GM18505 (cell line): ENCODE data around the gene HADHB.
A peak's percentile ranks its signal among the peaks of the same experiment; 100 is the strongest.
"Not testable (repeated sequence)": the region's sequence is repeated elsewhere in the genome, so short reads cannot be mapped to it uniquely, and the experiment has no call there.

Experiments
- ATAC-seq: cut with Tn5 transposase; IDR thresholded peaks from one replicate; pipeline ENCODE4 v1.9.1; 2021; ENCODE audit not compliant: unreplicated experiment
- POLR2A ChIP-seq: IDR thresholded peaks from 4 replicates; pipeline ENCODE4 v1.6.1; 2011; ENCODE audit warnings: borderline replicate concordance; ENCODE audit not compliant: insufficient read depth, insufficient read length; ENCODE audit errors: extremely low read depth

Gene HADHB

DNA sequence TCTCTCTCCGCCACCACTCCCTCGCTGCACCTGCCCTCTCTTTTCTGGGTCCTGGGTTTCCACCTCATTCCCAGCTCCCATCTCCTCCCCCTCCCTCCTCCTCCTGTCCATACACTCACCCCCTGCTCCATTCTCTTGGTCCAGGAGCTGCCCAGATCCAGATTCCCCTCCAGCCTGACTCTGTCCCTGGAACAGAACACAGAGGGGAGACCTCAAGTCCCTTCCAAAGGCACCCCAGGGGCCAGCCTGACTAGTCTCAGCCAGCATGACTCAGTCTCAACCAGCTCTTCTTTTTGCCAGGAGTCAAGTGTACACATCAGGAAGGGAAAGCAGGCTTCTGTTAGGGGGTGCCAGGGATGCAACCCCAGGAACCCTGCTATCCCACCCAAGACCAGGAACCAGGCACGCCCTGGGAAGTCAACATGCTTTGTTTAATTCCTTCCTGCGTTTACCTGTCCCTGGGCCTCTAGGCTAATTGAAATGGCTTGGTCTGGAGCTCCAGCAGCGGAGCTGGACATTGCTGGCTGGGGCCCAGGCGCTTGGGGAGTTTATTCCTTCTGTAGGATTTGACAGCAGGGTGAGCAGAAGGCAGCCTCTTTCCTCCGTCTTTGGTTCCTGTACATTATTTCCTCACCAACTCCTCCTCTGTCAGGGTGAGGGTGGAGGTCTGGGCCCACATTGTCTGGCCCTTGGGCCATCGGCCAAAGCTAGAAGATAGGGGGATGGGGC lies 72.8 kb downstream of the HADHB start:
- no peak for ATAC-seq
- no peak for TF ChIP-seq POLR2A

DNA sequence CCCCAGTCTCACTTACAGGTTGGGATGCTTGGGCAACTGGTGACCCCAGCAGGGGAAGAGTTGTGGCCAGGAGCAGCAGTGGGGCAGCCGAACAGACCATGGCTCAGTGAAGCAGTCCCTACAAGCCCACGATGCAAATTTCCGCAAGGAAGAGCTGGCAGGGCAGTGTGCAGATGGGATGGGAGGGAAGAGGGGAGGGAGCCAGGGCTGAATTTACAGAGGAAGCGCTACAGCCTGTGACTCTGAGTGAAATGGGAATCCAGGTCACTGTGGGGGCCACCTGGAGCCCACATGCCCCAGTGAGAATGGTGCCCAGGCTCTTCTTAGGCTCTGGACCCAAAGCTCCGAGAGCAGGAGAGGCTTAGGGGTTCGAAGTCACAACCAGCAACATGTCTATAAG lies 74.2 kb downstream of the HADHB start:
- no peak for TF ChIP-seq POLR2A
- ATAC-seq: no peak

DNA sequence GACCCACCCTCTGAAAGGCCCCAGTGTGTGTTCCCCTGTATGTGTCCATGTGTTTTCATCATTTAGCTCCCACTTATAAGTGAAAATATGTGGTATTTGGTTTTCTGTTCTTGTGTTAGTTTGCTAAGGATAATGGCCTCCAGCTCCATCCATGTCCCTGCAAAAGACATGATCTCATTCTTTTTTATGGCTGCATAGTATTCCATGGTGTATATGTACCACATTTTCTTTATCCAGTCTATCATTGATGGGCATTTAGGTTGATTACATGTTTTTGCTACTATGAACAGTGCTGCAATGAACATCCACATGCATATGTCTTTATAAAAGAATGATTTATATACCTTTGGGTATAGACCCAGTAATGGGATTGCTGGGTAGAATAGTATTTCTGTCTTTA lies 79.7 kb downstream of the HADHB start:
- ATAC-seq: not testable (repeated sequence)

DNA sequence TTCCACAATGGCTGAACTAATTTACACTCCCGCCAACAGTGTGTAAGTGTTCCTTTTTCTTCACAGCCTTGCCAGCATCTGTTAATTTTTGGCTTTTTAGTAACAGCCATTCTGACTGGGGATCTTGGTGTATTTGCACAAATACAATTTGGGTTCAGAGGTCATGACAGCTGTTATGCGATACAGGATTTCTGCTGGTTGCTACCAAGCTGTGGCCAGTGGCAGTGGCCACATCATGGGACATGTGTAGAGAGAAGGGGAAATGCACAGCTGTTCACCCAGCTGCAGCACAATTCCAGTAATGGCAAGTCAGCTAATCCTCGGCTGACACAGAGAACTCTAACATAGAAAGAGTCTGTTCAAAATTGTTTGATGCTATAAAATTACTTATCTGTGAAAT lies 80.2 kb downstream of the HADHB start:
- ATAC-seq: no peak
- TF ChIP-seq POLR2A: no peak

DNA sequence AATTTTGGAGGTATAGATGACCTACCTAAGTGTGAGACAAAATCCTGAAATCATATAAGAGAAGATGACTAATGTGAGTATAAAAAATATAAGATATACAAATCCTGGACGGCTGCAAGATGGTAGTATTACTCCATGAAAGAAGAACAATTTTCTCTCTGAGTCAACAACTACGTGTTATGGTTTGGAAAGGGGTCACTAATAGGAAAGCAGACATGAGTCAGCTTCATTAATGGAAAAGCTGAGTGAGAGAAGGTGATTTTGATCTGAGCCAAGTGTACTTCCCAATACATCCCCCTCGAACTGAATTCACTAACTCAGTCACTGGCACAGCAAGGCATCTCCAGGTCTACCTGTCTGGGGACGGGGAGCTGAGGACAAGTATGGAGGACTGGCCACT lies 81.1 kb downstream of the HADHB start:
- ATAC-seq: no peak
- no peak for TF ChIP-seq POLR2A

DNA sequence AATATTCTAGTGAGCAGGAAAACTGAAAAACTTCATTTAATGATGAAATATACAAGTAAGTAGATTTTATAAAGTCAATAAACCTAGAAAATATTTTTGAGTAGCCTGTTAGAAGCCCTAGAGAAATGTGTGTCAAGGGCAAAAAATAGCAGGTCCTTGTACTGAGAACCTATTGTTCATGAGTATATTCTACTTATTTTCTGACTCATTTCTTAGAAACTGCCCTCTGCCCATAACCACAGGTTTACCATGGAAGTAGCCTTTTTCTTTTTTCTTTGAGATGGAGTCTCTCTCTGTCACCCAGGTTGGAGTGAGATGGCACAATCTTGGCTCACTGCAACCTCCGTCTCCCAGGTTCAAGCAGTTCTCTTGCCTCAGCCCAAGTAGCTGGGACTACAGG lies 81.8 kb downstream of the HADHB start:
- ATAC-seq: no peak

DNA sequence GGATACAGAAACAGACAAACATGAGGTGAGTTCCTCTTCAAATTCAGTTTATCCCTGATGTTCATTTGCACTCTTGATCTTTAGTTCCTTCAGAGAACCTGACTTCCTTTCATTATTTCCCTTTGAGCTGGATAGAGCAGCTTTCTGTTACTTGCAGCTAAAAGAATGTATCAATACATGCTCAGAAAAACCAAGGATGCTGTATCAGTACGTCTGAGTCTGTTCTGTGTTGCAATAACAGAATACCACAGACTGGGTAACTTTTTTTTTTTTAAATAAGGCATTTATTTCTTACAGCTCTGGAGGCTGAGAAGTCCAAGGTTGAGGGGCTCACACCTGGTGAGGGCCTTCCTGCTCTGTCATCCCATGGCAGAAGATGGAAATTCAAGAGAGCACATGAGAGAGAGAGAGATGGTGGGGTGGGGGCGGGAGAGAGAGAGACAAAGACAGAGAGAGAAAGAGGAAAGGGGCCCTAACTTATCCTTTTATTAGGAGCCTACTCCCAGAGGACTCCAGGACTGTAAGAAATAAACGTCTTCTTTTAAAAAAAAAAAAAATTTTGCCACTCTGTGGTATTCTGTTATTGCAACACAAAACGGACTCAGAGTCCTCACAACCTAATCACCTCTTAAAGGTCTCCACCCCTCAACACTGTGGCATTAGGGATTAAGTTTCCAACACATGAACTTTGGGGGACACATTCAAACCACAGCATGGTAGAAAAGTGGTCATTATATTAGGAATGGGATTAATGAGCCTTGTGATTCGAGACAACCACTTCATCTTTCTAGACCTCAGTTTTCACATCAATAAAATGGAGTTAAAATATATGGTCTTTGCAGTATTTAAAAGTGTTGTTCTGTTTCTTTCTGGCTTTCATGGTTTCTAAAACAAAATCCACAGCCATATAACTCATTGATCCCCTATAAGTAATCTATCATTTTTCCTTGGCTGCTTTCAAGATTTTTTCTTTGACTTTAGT lies 82.8 kb downstream of the HADHB start:
- no peak for TF ChIP-seq POLR2A
- ATAC-seq: no peak

More for the DNA sequence above, 81.8 kb downstream of the HADHB start:
- no peak for TF ChIP-seq POLR2A

DNA sequence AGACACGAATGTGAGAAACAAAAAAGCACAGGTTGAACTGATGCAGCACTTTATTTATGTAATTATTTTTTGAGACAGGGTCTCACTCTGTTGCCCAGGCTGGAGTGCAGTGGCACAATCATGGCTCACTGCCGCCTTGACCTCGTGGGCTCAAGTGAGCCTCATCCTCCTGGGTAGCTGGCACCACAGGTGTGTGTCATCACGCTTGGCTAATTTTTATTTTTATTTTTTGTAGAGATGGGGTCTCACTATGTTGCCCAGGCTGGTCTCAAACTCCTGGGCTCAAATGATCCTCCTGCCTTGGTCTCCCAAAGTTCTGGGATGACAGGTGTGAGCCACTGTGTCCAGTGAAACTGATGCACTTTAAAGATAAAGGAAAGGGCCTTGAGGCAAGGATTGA lies 84.3 kb downstream of the HADHB start:
- ATAC-seq: not testable (repeated sequence)

DNA sequence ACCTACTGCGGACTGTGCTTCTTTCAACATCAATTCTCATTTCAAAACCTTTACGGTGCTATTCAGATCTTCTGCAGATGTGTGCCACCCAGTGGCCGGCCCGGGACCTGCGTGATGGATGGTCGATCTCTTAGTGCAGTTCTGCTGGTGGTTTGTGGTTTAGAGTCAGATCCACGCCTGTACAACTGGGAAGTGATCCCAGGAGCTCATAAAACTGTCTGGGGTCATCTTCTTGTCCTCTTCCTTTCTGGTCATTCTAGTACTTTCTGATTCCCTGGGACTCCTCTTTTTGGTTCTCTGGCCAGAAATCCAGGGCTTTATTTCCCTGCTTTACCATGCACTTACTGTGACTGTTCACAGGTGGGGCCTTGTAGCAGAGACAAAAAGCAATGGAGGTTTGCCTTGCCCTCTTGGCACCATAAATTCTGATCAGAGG lies 85.4 kb downstream of the HADHB start:
- TF ChIP-seq POLR2A: no peak
- ATAC-seq: peak; percentile 53

DNA sequence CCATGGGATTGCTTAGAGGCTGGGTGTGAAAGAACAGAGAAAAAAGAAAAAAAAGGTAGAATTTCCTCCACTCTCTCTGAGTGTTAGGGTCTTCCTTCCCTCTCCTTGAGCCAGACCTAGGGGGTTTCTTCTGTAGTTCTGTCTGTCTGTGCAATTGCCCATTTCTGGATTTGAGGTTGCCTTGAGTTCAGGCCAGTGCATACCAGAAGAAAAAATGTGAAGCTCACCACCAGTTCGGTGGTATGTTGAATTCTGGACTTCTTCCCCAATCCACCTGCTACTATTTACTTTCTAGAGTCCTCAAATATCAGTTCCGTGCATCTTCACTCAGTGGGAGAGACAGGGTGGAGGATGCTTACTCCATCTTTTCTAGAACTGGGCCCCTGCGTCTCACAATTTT lies 85.9 kb downstream of the HADHB start:
- no peak for ATAC-seq
- TF ChIP-seq POLR2A: no peak

DNA sequence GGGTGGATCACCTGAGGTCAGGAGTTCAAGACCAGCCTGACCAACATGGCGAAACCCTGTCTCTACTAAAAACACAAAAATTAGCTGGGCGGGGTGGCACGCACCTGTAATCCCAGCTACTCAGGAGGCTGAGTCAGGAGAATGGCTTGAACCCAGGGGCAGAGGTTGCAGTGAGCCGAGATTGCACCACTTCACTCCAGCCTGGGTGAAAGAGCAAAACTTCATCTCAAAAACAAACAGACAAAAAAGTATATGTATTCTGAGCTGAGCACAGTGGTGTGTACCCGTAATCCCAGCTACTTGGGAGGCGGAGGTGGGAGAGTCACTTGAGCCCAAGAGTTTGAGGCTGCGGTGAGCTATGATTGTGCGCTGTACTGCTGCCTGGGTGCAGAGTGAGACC lies 86.6 kb downstream of the HADHB start:
- not testable (repeated sequence) for ATAC-seq

DNA sequence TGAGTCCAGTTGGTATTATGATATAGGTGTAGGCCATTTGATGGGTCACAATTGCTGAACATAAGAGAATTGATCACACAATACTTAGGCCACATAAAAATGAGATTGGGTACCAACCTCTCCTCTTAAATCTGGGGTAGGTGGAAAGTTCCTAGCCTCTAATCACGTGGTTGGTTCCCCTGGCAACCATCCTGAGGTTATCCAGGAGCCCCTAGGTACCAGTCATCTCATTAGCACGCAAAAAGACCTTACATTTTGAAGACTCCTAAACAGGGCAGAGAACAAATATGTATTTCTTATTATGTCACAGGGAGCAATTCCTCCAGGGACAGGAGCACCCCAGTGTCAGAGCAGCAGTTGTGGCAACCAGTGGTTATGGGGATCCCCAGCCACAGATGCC lies 88.6 kb downstream of the HADHB start:
- no peak for TF ChIP-seq POLR2A
- no peak for ATAC-seq

DNA sequence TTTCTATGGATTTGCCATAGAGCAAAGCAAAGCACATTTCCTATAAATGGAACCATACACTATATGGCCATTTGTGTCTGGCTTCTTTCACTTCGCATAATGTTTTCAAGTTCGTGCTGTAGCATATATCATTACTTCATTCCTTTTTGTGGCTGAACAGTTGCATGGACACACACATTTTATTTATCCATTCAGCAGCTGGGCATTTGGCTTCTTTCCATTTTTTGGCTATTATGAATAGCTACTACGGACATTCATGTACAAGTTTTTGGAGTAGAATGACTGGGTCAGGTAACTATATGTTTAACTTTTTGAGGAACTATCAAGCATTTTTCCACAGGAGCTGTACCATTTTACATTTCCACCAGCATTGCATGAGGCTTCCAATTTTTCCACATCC lies 90.5 kb downstream of the HADHB start:
- TF ChIP-seq POLR2A: no peak
- no peak for ATAC-seq

DNA sequence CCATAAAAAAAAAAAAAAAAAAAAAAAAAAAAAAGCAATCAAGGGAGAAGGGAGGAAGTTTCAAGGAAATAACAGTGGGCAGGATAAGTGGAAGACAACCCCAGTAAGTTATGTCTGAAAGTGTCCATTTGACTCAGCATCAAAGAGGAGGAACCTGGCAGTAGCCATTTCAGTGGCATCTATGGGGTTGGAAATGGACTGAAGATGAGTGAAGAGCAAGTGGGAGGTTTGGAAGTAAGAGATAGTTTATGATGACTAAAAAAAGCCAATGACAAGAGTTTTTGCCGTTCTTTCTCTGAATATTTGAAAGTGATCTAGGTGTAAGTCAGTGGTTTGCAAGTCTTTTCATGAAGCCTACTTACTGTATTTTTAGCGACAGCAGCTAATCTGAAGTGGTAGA lies 92.0 kb downstream of the HADHB start:
- no peak for ATAC-seq
- no peak for TF ChIP-seq POLR2A
